D721Med (cell line): ENCODE results near the gene BNIP3.

Source experiments
- DNase-seq: peaks from one replicate; pipeline ENCODE4 v3.0.0; 2011; ENCODE audit warnings: low spot score; ENCODE audit not compliant: insufficient read length
- FAIRE-seq: peaks from 2 replicates; lab custom pipeline; 2011; peaks lifted over from hg19 to GRCh38; lab: Jason Lieb, UNC
- CTCF ChIP-seq: IDR thresholded peaks from 2 replicates; pipeline ENCODE4 v1.5.1; 2012; ENCODE audit warnings: mild to moderate bottlenecking, control low read depth; ENCODE audit not compliant: insufficient read depth; ENCODE audit errors: missing control alignments

Gene BNIP3

GRCh38 chr10:131936736-131937135 lies 45.0 kb downstream of the BNIP3 start:
- FAIRE-seq (no peak), DNase-seq (no peak)
- TF ChIP-seq CTCF = no peak

GRCh38 chr10:131936294-131936693 lies 45.4 kb downstream of the BNIP3 start:
- FAIRE-seq (no peak), DNase-seq (no peak)
- TF ChIP-seq CTCF = no peak

- FAIRE-seq (no peak), DNase-seq (no peak)
- no peak for TF ChIP-seq CTCF
Measured at GRCh38 chr10:131935260-131935659, 46.5 kb downstream of the BNIP3 start.

GRCh38 chr10:131934769-131935168 lies 47.0 kb downstream of the BNIP3 start:
- no peak for FAIRE-seq
- no peak for TF ChIP-seq CTCF

GRCh38 chr10:131933696-131934086 lies 48.0 kb downstream of the BNIP3 start:
- DNase-seq = no peak
- FAIRE-seq = no peak
- no peak for TF ChIP-seq CTCF

More at GRCh38 chr10:131934769-131935168, 47.0 kb downstream of the BNIP3 start:
- DNase-seq = no peak

GRCh38 chr10:131933016-131933695 lies 48.6 kb downstream of the BNIP3 start:
- DNase-seq (no peak), FAIRE-seq (no peak)
- TF ChIP-seq CTCF = no peak

GRCh38 chr10:131931981-131932380 lies 49.7 kb downstream of the BNIP3 start:
- FAIRE-seq (no peak), DNase-seq (no peak)
- no peak for TF ChIP-seq CTCF
